ENCODE data around the gene ADAMTS9.

Gene ADAMTS9

DNA sequence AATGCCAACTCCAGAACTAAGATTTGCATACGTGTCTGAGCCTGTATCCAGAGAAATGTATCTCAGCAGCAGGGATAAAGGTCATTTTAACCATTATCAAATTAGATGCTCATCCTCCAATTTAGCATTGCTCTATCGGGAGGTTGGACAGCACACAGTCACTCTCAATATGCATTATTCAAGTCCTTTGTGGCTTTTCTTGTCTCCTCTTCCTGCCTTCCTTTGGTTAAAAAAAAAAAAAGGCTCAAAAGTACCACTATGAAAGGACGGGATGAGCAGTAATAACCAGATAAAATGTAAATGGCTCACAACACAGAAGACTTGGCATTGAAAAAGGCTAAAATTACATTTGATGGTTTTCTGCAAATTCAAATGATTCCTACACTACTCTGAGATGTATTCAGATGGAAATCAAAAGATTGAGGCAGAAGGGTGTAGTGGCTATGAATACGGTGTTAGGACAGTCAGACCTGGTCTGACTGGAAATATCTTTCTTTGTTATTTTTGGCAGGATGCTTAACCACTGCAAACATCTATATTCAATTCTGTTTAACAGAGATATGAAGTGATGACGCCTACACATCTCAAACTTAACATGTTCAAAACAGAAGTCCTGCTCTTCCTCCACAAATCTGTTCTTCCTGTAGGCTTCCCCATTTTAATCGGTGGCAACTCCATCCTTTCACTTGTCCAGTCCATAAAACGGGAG lies 109.6 kb downstream of the ADAMTS9 start:
- DNase-seq (ENCODE audit: low read depth) = no peak

GRCh38 chr3:64576211-64576775 lies 111.5 kb downstream of the ADAMTS9 start:
- H3K4me3 ChIP-seq (ENCODE audit: low read depth, low read length) = no peak overlapping the region
- no peak for TF ChIP-seq MAX (IDR thresholded peaks at IDR 0.05; ENCODE audit: low read depth, low read length)
- no peak for TF ChIP-seq CTCF (IDR thresholded peaks at IDR 0.05; ENCODE audit: low read depth, low read length)
- no peak for TF ChIP-seq MYC (IDR thresholded peaks at IDR 0.05; ENCODE audit: low read depth, low read length)
- TF ChIP-seq POLR2A (IDR thresholded peaks at IDR 0.05; ENCODE audit: extremely low read depth, insufficient read length) = no peak
- DNase-seq (ENCODE audit: low read depth) = no peak

More for the DNA sequence above, 109.6 kb downstream of the ADAMTS9 start:
- TF ChIP-seq MYC (IDR thresholded peaks at IDR 0.05; ENCODE audit: low read depth, low read length) = no peak
- no peak for TF ChIP-seq MAX (IDR thresholded peaks at IDR 0.05; ENCODE audit: low read depth, low read length)
- no peak for TF ChIP-seq CTCF (IDR thresholded peaks at IDR 0.05; ENCODE audit: low read depth, low read length)
- TF ChIP-seq POLR2A (IDR thresholded peaks at IDR 0.05; ENCODE audit: extremely low read depth, insufficient read length) = no peak
- no peak overlapping the region for H3K4me3 ChIP-seq (ENCODE audit: low read depth, low read length)

- DNase-seq (ENCODE audit: low read depth) = peak; percentile 3
- H3K4me3 ChIP-seq (ENCODE audit: low read depth, low read length) = no peak overlapping the region
- TF ChIP-seq CTCF (IDR thresholded peaks at IDR 0.05; ENCODE audit: low read depth, low read length) (peak; percentile 53), MYC (IDR thresholded peaks at IDR 0.05; ENCODE audit: low read depth, low read length) (no peak)
Measured at GRCh38 chr3:64575211-64575844, 112.5 kb downstream of the ADAMTS9 start.

DNA sequence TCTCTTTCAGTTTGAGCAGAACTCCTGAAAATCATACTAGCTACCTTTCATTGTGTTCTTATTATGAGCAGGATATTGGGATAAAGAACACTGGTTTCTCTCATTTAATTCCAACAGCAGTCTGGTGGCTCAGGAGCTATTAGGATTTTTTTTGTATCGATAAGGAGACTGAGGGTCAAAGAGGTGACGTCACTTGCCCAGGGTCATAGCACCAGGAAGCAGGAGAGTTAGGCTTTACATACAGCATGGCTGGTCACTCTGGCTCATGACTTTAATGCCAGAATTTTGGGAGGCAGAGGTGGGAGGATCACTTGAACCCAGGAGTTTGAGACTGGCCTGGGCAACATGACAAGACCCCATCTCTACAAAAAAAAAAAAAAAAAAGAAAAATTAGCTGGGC lies 113.6 kb downstream of the ADAMTS9 start:
- no peak overlapping the region for H3K4me3 ChIP-seq (ENCODE audit: low read depth, low read length)
- no peak for DNase-seq (ENCODE audit: low read depth)

DNA sequence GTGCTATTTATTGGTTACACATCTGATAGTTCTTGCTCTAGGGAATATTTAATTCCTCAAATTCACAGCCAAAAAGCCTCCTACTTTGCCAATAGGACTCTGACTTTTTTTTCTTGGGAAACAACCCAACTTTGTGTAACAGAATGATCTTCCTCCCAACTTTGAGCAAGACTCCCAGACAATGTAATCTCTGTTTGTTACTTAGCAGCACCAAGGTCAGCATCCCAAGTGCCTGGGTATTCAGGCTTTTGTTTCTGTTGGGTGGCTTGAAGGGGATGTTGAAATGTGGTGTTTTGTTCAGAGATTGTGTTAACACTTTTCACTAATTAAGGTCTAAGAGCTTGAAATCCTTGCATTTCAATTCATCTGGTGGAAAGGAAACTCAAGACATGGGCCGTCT lies 115.8 kb downstream of the ADAMTS9 start:
- no peak overlapping the region for H3K4me3 ChIP-seq (ENCODE audit: low read depth, low read length)
- DNase-seq (ENCODE audit: low read depth) = no peak
- TF ChIP-seq CTCF (IDR thresholded peaks at IDR 0.05; ENCODE audit: low read depth, low read length) (no peak), POLR2A (IDR thresholded peaks at IDR 0.05; ENCODE audit: extremely low read depth, insufficient read length) (no peak), MAX (IDR thresholded peaks at IDR 0.05; ENCODE audit: low read depth, low read length) (no peak), MYC (IDR thresholded peaks at IDR 0.05; ENCODE audit: low read depth, low read length) (no peak)

More for the DNA sequence above, 113.6 kb downstream of the ADAMTS9 start:
- TF ChIP-seq POLR2A (IDR thresholded peaks at IDR 0.05; ENCODE audit: extremely low read depth, insufficient read length) (no peak), MAX (IDR thresholded peaks at IDR 0.05; ENCODE audit: low read depth, low read length) (no peak), MYC (IDR thresholded peaks at IDR 0.05; ENCODE audit: low read depth, low read length) (no peak), CTCF (IDR thresholded peaks at IDR 0.05; ENCODE audit: low read depth, low read length) (no peak)
